Ectodermal cell (in vitro differentiated cells): ENCODE data around the gene CNIH3.

ENCODE experiments used
- H3K27ac ChIP-seq: 2 replicates; pipeline ENCODE4 v1.7.0; 2013; ENCODE audit warnings: mild to moderate bottlenecking, low read depth, low read length; ENCODE audit not compliant: insufficient read depth, poor library complexity, severe bottlenecking
- H3K27me3 ChIP-seq: 2 replicates; pipeline ENCODE4 v1.7.0; 2013; ENCODE audit warnings: mild to moderate bottlenecking, low read length; ENCODE audit not compliant: insufficient read depth, control insufficient read depth, poor library complexity, severe bottlenecking
- H3K36me3 ChIP-seq: one replicate; pipeline ENCODE4 v1.7.0; 2013; ENCODE audit warnings: low read length; ENCODE audit not compliant: control insufficient read depth, insufficient read depth
- H3K4me1 ChIP-seq: one replicate; pipeline ENCODE4 v1.7.0; 2013; ENCODE audit warnings: low read length; ENCODE audit not compliant: control insufficient read depth, insufficient read depth
- H3K4me3 ChIP-seq: 2 replicates; pipeline ENCODE4 v1.7.0; 2013; ENCODE audit warnings: low read depth, low read length, control low read depth; ENCODE audit not compliant: insufficient read depth
- H3K9me3 ChIP-seq: 2 replicates; pipeline ENCODE4 v1.7.0; 2013; ENCODE audit warnings: mild to moderate bottlenecking, low read length, moderate library complexity; ENCODE audit not compliant: control insufficient read depth
- WGBS, 2 experiments: methylation state at CpG; one replicate each; pipeline ENCODE4 v1.1.7; 2013; ENCODE audit warnings: missing lambda C conversion rate in 2 of 2; 5-methylcytosine and 5-hydroxymethylcytosine counted together

CNIH3 gene

GRCh38 chr1:224588515-224588914 lies 27.6 kb upstream of the CNIH3 start:
- WGBS, 2 experiments, result 100% methylated on average over 1 of the region's 1 CpG
- H3K27me3 ChIP-seq, result no peaks in the 10 kb centered on the region
- no peak overlapping the region for H3K4me3 ChIP-seq
- H3K9me3 ChIP-seq, result no peaks in the 10 kb centered on the region
- no peak overlapping the region for H3K27ac ChIP-seq
- no peaks in the 10 kb centered on the region for H3K4me1 ChIP-seq
- no peaks in the 10 kb centered on the region for H3K36me3 ChIP-seq

DNA sequence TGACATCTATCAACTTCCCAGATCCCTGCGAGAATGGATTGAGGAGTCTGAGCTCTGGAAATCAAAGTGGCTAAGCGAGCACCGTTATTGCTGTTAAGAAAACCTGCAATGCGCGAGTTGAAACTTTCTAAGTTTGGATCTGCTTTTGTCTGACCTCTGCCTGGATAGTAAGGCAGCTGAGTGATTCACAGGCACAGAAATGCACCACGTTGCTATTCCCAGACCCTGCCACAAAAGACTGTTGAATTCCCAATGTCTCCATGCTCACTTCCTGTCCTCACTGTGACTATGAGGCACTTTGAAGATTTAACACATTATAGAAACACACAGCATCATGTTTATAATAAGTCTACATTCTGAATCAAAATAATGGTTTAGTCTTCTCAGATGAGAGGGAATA lies 27.1 kb upstream of the CNIH3 start:
- H3K4me3 ChIP-seq, result no peak overlapping the region
- no peaks in the 10 kb centered on the region for H3K27me3 ChIP-seq
- H3K4me1 ChIP-seq, result no peaks in the 10 kb centered on the region
- 76 to 78% methylated on average over 6 of the region's 6 CpGs for WGBS, 2 experiments
- H3K9me3 ChIP-seq, result no peaks in the 10 kb centered on the region
- no peaks in the 10 kb centered on the region for H3K36me3 ChIP-seq
- no peak overlapping the region for H3K27ac ChIP-seq

DNA sequence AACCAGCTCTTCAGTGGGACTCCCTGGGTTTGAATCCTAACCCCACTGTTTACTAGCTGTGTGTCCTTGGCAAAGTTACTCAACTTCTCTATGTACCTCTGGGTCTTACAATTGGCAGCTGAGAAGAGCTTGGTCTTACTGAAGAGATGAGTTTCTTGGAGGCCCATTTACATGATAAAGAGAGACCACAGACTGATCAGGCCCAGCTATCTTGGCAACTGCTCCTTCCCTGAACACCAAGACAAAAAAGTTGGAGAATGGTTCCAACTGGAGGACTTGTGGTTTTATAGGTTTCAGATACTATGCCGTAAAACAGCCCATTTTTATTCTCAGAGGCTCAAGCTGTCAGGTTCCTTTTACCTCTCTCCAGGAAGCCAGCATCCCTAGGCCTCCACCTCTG lies 24.8 kb upstream of the CNIH3 start:
- Histone ChIP-seq H3K9me3 (no peaks in the 10 kb centered on the region), H3K27ac (no peak overlapping the region), H3K27me3 (no peaks in the 10 kb centered on the region), H3K4me3 (no peak overlapping the region), H3K4me1 (no peaks in the 10 kb centered on the region), H3K36me3 (no peaks in the 10 kb centered on the region)
- WGBS, 2 experiments, result 70 to 85% methylated on average over 1 of the region's 1 CpG

DNA sequence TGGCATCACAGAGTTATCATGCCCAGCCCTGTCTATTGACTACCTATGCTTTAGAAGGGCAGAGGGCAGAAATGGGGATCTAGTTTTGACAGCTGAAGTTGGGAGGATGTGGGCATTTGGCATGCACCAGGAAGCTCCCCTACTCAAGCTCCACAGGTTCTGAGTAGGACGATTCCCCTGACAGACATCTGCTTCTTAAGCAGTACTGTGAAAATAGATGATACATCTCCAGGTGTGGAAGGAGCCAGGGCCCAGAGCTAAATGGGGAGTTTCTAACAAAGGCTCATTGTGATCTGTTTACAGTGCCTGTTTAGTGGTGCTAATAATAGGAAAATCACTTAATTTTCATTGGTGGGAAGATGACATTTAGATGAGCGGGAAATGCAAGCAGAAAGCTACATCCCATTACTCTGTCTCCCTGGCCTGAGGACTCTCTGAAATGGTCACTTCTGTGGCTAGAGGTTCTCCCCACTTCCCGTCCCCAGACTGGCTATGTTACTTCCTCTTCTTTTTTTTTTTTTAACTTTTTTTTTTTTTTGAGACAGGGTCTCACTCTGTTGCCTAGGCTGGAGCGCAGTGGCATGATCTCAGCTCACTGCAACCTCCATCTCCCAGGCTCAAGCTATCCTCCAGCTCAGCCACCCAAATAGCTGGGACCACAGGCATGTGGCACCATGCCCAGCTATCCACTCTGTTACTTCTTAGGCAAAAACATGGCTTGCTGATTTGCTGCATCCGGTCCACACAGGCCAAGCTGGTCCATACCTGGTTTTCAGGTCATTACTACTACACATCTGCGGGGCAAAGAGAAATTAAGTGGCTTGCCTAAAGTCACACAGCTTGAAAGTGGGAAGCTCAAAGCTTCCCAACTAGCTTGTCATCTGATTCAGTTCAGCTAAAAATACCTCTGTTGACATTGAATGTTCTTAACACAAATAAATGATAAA lies 23.2 kb upstream of the CNIH3 start:
- H3K4me1 ChIP-seq, result no peaks in the 10 kb centered on the region

GRCh38 chr1:224594360-224594759 lies 21.8 kb upstream of the CNIH3 start:
- no peaks in the 10 kb centered on the region for H3K4me1 ChIP-seq
- no peak overlapping the region for H3K27ac ChIP-seq
- no peaks in the 10 kb centered on the region for H3K36me3 ChIP-seq
- WGBS, 2 experiments, result 85 to 96% methylated on average over 3 of the region's 3 CpGs
- no peaks in the 10 kb centered on the region for H3K27me3 ChIP-seq
- H3K4me3 ChIP-seq, result no peak overlapping the region
- H3K9me3 ChIP-seq, result no peaks in the 10 kb centered on the region

More for the DNA sequence above, 23.2 kb upstream of the CNIH3 start:
- no peak overlapping the region for H3K27ac ChIP-seq
- H3K27me3 ChIP-seq, result no peaks in the 10 kb centered on the region
- H3K36me3 ChIP-seq, result no peaks in the 10 kb centered on the region
- no peaks in the 10 kb centered on the region for H3K9me3 ChIP-seq
- no peak overlapping the region for H3K4me3 ChIP-seq
- 84 to 90% methylated on average over 6 of the region's 6 CpGs for WGBS, 2 experiments

DNA sequence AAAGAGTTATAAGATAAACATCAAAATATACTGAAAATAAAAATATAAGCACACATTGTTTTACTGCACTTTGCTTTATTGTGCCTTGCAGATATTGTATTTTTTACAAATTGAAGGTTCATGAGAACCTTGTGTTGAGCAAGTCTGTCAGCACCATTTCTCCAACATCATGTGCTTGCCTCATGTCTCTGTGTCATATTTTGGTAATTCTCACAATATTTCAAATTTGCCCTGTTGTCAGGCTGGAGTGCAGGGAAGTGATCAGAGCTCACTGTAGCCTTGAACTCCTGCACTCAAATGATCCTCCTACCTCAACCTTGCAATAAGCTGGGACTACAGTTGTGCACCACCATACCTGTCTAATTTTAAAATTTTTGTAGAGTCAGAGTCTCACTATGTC lies 21.3 kb upstream of the CNIH3 start:
- no peaks in the 10 kb centered on the region for H3K27me3 ChIP-seq
- H3K36me3 ChIP-seq, result no peaks in the 10 kb centered on the region
- no peaks in the 10 kb centered on the region for H3K4me1 ChIP-seq
- no peak overlapping the region for H3K27ac ChIP-seq
- no peak overlapping the region for H3K4me3 ChIP-seq
- H3K9me3 ChIP-seq, result no peaks in the 10 kb centered on the region

DNA sequence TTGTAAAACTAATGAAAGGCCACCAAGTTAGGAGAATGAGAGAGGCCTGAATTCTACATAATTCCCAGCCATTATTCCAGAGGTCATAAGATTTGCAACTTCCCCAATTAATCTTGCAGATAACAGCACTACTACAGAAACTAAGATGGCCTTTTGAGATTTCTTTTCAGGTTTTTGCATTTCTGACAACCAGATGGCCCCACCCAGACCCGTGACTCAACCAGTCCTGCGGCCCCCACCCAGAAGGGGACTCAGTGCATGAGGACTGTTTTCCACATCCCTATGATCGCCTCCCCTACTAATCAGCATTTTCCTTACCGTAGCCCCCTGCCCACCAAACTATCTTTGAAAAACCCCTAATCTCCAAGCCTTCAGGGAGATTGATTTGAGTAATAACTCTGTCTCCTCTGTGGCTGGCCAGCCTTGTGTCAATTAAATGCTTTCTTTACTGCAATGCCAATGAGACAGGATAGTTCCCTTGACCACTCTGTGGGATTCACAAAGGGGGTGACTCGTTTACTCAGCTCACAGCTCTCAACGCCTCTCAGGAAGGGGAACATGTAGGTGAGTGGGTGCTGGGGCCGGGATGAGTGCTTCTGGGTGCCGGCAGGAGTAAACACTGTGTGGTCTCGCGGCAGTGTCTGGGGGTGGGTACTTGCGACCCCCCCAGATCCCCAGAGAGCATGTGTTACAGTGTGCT lies 10.5 kb upstream of the CNIH3 start:
- WGBS, 2 experiments, result 93 to 94% methylated on average over 11 of the region's 11 CpGs
- H3K27me3 ChIP-seq, result no peaks in the 10 kb centered on the region

GRCh38 chr1:224607188-224608148 lies 8.6 kb upstream of the CNIH3 start:
- Histone ChIP-seq H3K9me3 (no peaks in the 10 kb centered on the region), H3K4me3 (no peak overlapping the region), H3K27me3 (no peaks in the 10 kb centered on the region), H3K36me3 (no peaks in the 10 kb centered on the region), H3K27ac (no peak overlapping the region), H3K4me1 (no peaks in the 10 kb centered on the region)
- WGBS, 2 experiments, result 50 to 59% methylated on average over 5 of the region's 5 CpGs

More for the DNA sequence above, 10.5 kb upstream of the CNIH3 start:
- Histone ChIP-seq H3K27ac (no peak overlapping the region), H3K36me3 (no peaks in the 10 kb centered on the region), H3K4me1 (no peaks in the 10 kb centered on the region), H3K9me3 (no peaks in the 10 kb centered on the region), H3K4me3 (no peak overlapping the region)

GRCh38 chr1:224609333-224609732 lies 6.8 kb upstream of the CNIH3 start:
- H3K9me3 ChIP-seq, result no peaks in the 10 kb centered on the region
- WGBS, 2 experiments, result 90 to 93% methylated on average over 1 of the region's 1 CpG
- no peaks in the 10 kb centered on the region for H3K36me3 ChIP-seq
- no peaks in the 10 kb centered on the region for H3K4me1 ChIP-seq
- no peak overlapping the region for H3K4me3 ChIP-seq
- H3K27ac ChIP-seq, result no peak overlapping the region
- H3K27me3 ChIP-seq, result peaks cover 8% of the 10 kb centered on the region
